HL-60/S4 treated with phorbol 12-myristate 13-acetate at 8.2 ng/mL for 4 days and 3 days (cell line): Measurements from ENCODE around the gene ZNF282.
"Not testable (repeated sequence)": the region's sequence is repeated elsewhere in the genome, so short reads cannot be mapped to it uniquely, and the experiment has no call there.

ENCODE experiments used
- in situ Hi-C: fragments of 300-500 bp; cut with MboI; formaldehyde crosslinking; loops from 2 replicates; pipeline ENCODE4 v1.15.0; 2022; ENCODE audit warnings: low sequenced_read_pairs

Gene ZNF282

GRCh38 chr7:149253665-149254064 lies 58.3 kb downstream of the ZNF282 start:
- in situ Hi-C loops: no loop called here

- in situ Hi-C loops: no loop called here
Observed at GRCh38 chr7:149254181-149254858, 59.0 kb downstream of the ZNF282 start.

GRCh38 chr7:149255174-149255573 lies 59.8 kb downstream of the ZNF282 start:
- in situ Hi-C loops: no loop called here

GRCh38 chr7:149256568-149256967 lies 61.2 kb downstream of the ZNF282 start:
- in situ Hi-C loops: no loop called here

- in situ Hi-C loops: no loop called here
Observed at GRCh38 chr7:149257146-149257545, 61.8 kb downstream of the ZNF282 start.

- in situ Hi-C loops: no loop called here
Observed at GRCh38 chr7:149261316-149261828, 66.0 kb downstream of the ZNF282 start.

GRCh38 chr7:149261829-149262617 lies 66.7 kb downstream of the ZNF282 start, which contains the start of gene ZNF783:
Gene ZNF783, plus strand, starts transcription at chr7:149262196. Its CDS starts 138 bp downstream, at chr7:149262334.
- in situ Hi-C loops: no loop called here

GRCh38 chr7:149266451-149266850 lies 71.1 kb downstream of the ZNF282 start:
- in situ Hi-C loops: no loop called here

GRCh38 chr7:149267733-149268132 lies 72.4 kb downstream of the ZNF282 start:
- in situ Hi-C loops: no loop called here

- in situ Hi-C loops: not testable (repeated sequence)
Observed at GRCh38 chr7:149274424-149274823, 79.1 kb downstream of the ZNF282 start.
